ENCODE data around the gene BCL11B.
"Not testable (repeated sequence)": the region's sequence is repeated elsewhere in the genome, so short reads cannot be mapped to it uniquely, and the experiment has no call there.

BCL11B gene

GRCh38 chr14:99236386-99237138 is 35.4 kb downstream of the BCL11B start:
- DNase-seq = no peak

GRCh38 chr14:99235582-99236320 is 36.2 kb downstream of the BCL11B start:
- DNase-seq = no peak

GRCh38 chr14:99234961-99235571 is 36.9 kb downstream of the BCL11B start:
- peak; percentile 70 for DNase-seq

GRCh38 chr14:99234355-99234754 is 37.6 kb downstream of the BCL11B start:
- no peak for DNase-seq

- DNase-seq = no peak
Observed at GRCh38 chr14:99233222-99234035, 38.6 kb downstream of the BCL11B start.

- DNase-seq = no peak
Observed at GRCh38 chr14:99232714-99233214, 39.2 kb downstream of the BCL11B start.

- DNase-seq = no peak
Observed at GRCh38 chr14:99231850-99232713, 39.9 kb downstream of the BCL11B start.

GRCh38 chr14:99231161-99231849 is 40.7 kb downstream of the BCL11B start:
- no peak for DNase-seq

- DNase-seq = peak; percentile 57
Observed at GRCh38 chr14:99230208-99231151, 41.5 kb downstream of the BCL11B start.

GRCh38 chr14:99229654-99230207 is 42.3 kb downstream of the BCL11B start:
- no peak for DNase-seq

- not testable (repeated sequence) for DNase-seq
Observed at GRCh38 chr14:99228760-99229159, 43.2 kb downstream of the BCL11B start.

- DNase-seq = no peak
Observed at GRCh38 chr14:99226687-99227086, 45.3 kb downstream of the BCL11B start.

- DNase-seq = no peak
Observed at GRCh38 chr14:99225436-99226203, 46.4 kb downstream of the BCL11B start.

GRCh38 chr14:99224948-99225347 is 47.0 kb downstream of the BCL11B start:
- no peak for DNase-seq

GRCh38 chr14:99224116-99224910 is 47.7 kb downstream of the BCL11B start:
- DNase-seq = no peak

- DNase-seq = no peak
Observed at GRCh38 chr14:99221445-99221844, 50.6 kb downstream of the BCL11B start.

GRCh38 chr14:99217066-99217955 is 54.7 kb downstream of the BCL11B start:
- no peak for DNase-seq

All from activated T-cell treated with anti-CD3 and anti-CD28 coated beads for 4 hours (primary cell).